Heart left ventricle (tissue), 16 donors: ENCODE results near the gene ASXL1. TPM values are rescaled to one million over a fixed set of nuclear protein-coding genes. Genes with fewer than 3 reads are reported as not detected.

ENCODE experiments used
- ATAC-seq, 4 donors: fragments of 200-7000 bp; cut with Tn5 transposase; one replicate each; pipeline ENCODE4 v1.9.1; 2020 to 2022; ENCODE audit warnings: moderate library complexity in 4 of 4, mild to moderate bottlenecking in 3 of 4, moderate number of reproducible peaks in 1 of 4
- DNase-seq, 5 donors: peaks; one replicate each; pipeline ENCODE4 v3.0.0-alpha.2; 2020
- H3K27ac ChIP-seq, 12 donors: fragments of 200-600 bp; sonication (generic) in 4 of 12; one replicate each; pipeline versions ENCODE4 v1.5.0 to v1.8.0; 2016 to 2022; ENCODE audit warnings: mild to moderate bottlenecking in 2 of 12
- H3K27me3 ChIP-seq, 9 donors: fragments of 200-600 bp; sonication (generic) in 2 of 9; one replicate each; pipeline versions ENCODE4 v1.5.1 to v1.8.0; 2016 to 2022; ENCODE audit warnings: mild to moderate bottlenecking in 3 of 9
- H3K36me3 ChIP-seq, 9 donors: fragments of 200-600 bp; sonication (generic) in 2 of 9; one replicate each; pipeline versions ENCODE4 v1.5.0 to v1.8.0; 2018 to 2022; ENCODE audit warnings: mild to moderate bottlenecking in 2 of 9
- H3K4me1 ChIP-seq, 12 donors: fragments of 200-600 bp; sonication (generic) in 4 of 12; one replicate each; pipeline versions ENCODE4 v1.5.0 to v1.8.0; 2016 to 2022; ENCODE audit warnings: mild to moderate bottlenecking in 3 of 12
- H3K4me3 ChIP-seq, 12 donors: fragments of 200-600 bp; sonication (generic) in 4 of 12; one replicate each; pipeline versions ENCODE4 v1.5.0 to v1.8.0; 2017 to 2022; ENCODE audit warnings: mild to moderate bottlenecking in 9 of 12, moderate library complexity in 4 of 12
- H3K9me3 ChIP-seq, 12 donors: fragments of 200-600 bp; sonication (generic) in 4 of 12; one replicate each; pipeline versions ENCODE4 v1.5.0 to v1.8.0; 2016 to 2022; ENCODE audit warnings: mild to moderate bottlenecking in 1 of 12
- POLR2A ChIP-seq, 2 donors: fragments of 450-650 bp; IDR thresholded peaks; one replicate each; pipeline ENCODE4 v1.6.1; 2017; ENCODE audit warnings: antibody characterized with exemption in 2 of 2, mild to moderate bottlenecking in 2 of 2, moderate library complexity in 2 of 2
- WGBS, 4 donors: extraction: QIAGEN DNeasy Blood & Tissue Kit in 2 of 4; methylation state at CpG; one replicate each; pipeline versions ENCODE4 v1.1.5 to v1.1.7; 2013 to 2018; 5-methylcytosine and 5-hydroxymethylcytosine counted together
- intact Hi-C, 10 donors: fragments of 100-400 bp; cut with DNase I; formaldehyde crosslinking; loops; one replicate each; pipeline versions ENCODE4 v1.11.1 to v1.14.2; 2022
- polyA plus RNA-seq, 2 donors: library from polyadenylated mRNA; stranded (reverse); fragments of 200-250 nt; gene quantifications; one replicate each; pipeline ENCODE4 v1.2.3, GENCODE V29; 2013
- total RNA-seq, 9 donors: library from RNA; depleted of rRNA in 2 of 9; stranded (reverse); fragments of >200 nt in 2 of 9; fragmentation: NEBNext Ultra II Directional in 3 of 9; extraction: Animal tissue kit (Norgen Biotek cat#: 25700) in 3 of 9; gene quantifications; one replicate each; pipeline versions ENCODE4 v1.1.0 to v1.2.4, GENCODE V29; 2016 to 2023
- TF ChIP-seq, protein P1 (sequence below), 12 donors: fragments of 200-600 bp; sonication (generic) in 4 of 12; IDR thresholded peaks; one replicate each; pipeline versions ENCODE4 v1.5.0 to v1.8.0; 2018 to 2022; ENCODE audit warnings: antibody characterized with exemption in 12 of 12, mild to moderate bottlenecking in 5 of 12
- donor health status: ischemic (EF 13 %, LVEDD 7.1; RV severe dilation, severe dysfunction).
- donor health status: healthy with polysubstance abuse.
- donor health status: DM: no; HTN: yes; CAD: no.
- donor health status: DM: no; HTN: no; CAD: no.
- donor health status: ischemic (EF 25% LVEDD 6.9; RV normal size, moderate dysfunction).
- donor health status: ischemic (EF 25% LVEDD 5.7; RV mildly dilated, moderate dysfunction).
- donor health status: healthy.
- donor health status: DM: yes; HTN: yes; CAD: no.
- donor health status: ischemic (EF 35%, LVEDD 5.7; RV mildly dilated, moderate dysfunction).
- donor health status: nonischemic (EF 11% LVEDD 7.7; RV severe dilation, severe dysfunction).
- donor health status: DM: yes; HTN: yes; CAD: no.
- donor health status: PGD.
- donor health status: ischemic (EF 29% LVEDD 5.4; RV normal size, mild dysfunction).
- donor health status: nonischemic (EF 23%, LVEDD 6.1; RV moderate dilation, normal function).

The ASXL1 gene
- total and polyA plus RNA-seq, 11 donors, result 15.1 to 50.1 (median 26.5) TPM

DNA sequence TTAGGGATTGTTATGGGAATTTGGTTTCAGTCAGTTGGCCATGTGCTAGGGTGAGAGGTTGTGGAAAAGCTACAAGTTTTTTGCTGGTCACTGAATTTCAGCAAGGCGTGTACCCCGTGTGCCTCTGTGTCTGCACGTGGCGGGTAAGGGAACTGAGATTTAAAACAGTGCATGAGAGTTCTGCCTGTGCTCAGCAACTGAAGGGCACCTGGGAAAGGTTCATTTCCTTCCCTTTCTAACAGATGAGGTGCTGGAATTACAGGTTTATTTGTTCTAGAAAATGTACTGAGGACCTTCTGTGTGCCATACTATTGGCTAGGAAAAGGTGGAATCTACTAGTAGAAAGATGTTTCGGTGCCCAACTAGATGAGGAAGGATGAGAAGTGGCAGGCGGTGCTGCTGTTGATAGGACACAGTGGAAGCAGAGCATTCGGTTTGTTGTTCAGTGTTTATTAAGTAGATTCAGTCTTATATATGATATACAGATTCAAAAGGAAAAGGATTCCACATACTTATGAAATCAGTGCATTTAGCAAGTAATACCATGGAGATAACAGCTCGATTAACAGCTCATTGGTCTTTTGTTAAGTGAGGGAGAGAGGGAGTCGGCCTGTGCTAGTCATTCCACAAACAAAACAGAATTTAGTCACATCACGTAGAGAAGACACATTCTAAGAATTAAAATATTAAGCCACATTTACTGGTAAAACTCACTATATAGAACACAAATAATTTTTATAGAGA lies 84.7 kb downstream of the ASXL1 start:
- Histone ChIP-seq H3K27me3 (no peaks in the 10 kb centered on the region), H3K4me1 (peaks cover 0 to 21% (median 6%) of the 10 kb centered on the region in 12 donors), H3K4me3 (no peak overlapping the region), H3K9me3 (no peaks in the 10 kb centered on the region), H3K36me3 (peaks cover 3 to 82% (median 57%) of the 10 kb centered on the region in 9 donors), H3K27ac (no peak overlapping the region)
- no peak for ATAC-seq
- TF ChIP-seq, protein P1, sequence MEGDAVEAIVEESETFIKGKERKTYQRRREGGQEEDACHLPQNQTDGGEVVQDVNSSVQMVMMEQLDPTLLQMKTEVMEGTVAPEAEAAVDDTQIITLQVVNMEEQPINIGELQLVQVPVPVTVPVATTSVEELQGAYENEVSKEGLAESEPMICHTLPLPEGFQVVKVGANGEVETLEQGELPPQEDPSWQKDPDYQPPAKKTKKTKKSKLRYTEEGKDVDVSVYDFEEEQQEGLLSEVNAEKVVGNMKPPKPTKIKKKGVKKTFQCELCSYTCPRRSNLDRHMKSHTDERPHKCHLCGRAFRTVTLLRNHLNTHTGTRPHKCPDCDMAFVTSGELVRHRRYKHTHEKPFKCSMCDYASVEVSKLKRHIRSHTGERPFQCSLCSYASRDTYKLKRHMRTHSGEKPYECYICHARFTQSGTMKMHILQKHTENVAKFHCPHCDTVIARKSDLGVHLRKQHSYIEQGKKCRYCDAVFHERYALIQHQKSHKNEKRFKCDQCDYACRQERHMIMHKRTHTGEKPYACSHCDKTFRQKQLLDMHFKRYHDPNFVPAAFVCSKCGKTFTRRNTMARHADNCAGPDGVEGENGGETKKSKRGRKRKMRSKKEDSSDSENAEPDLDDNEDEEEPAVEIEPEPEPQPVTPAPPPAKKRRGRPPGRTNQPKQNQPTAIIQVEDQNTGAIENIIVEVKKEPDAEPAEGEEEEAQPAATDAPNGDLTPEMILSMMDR (IDR thresholded peaks at IDR 0.05), result no peak
- no peak for TF ChIP-seq POLR2A (IDR thresholded peaks at IDR 0.05)
- 80 to 89% (median 86%) methylated on average over 10 of the region's 10 CpGs for WGBS, 4 donors
- intact Hi-C loops, result no loop called here
- DNase-seq, result no peak

- WGBS, 4 donors, result 87 to 91% (median 88%) methylated on average over 3 of the region's 3 CpGs
- no peak for TF ChIP-seq POLR2A (IDR thresholded peaks at IDR 0.05)
- TF ChIP-seq, protein P1 (IDR thresholded peaks at IDR 0.05), result no peak
- H3K27ac ChIP-seq, result no peak overlapping the region
- H3K36me3 ChIP-seq, result peaks cover 0 to 76% (median 50%) of the 10 kb centered on the region in 9 donors
- H3K27me3 ChIP-seq, result no peaks in the 10 kb centered on the region
- no peaks in the 10 kb centered on the region for H3K9me3 ChIP-seq
- ATAC-seq (no peak), DNase-seq (no peak)
- no peak overlapping the region for H3K4me3 ChIP-seq
- peaks cover 0 to 27% (median 12%) of the 10 kb centered on the region in 12 donors for H3K4me1 ChIP-seq
- intact Hi-C loops, result no loop called here
Observed at GRCh38 chr20:32443386-32443974, 85.3 kb downstream of the ASXL1 start.

DNA sequence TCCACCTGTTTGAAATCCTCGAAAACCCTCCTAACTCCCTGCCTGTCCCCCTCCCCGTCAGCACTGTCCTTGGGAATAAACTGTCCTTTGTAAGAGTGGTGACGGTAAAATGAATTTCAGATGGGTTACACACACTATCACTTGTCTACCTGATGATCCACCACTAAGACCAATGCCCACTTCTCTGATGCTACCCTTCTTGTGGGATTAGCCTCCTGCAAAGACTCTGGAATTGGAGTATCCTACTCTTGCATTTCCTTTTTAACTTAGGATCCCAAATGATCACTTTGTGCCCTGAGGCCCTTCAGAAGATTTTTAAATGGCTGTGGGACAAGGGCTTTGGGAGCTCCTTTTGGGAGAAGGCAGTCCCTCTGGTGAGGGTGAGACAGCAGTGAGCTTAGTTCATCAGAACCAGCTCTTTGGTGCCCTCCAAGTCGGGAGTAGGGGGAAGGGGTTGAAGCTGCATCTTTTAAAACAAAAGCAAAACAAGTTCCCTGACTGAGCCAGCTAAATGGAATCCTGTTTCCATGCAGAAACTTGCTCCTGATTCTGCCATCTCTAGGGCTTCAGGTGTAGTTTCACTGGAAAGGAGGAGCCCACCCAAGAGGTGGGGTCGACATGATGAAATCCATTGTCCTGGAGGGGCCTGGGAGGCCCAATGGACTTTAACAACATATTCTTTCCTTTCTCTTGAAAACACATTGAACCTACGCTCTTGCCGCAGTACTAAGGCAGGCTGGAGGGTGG lies 86.5 kb downstream of the ASXL1 start:
- 83 to 87% (median 86%) methylated on average over 7 of the region's 7 CpGs for WGBS, 4 donors
- TF ChIP-seq POLR2A (IDR thresholded peaks at IDR 0.05), result no peak
- TF ChIP-seq, protein P1 (IDR thresholded peaks at IDR 0.05), result no peak
- intact Hi-C loops, result no loop called here
- H3K27ac ChIP-seq, result no peak overlapping the region
- no peak for DNase-seq
- ATAC-seq, result no peak
- no peaks in the 10 kb centered on the region for H3K27me3 ChIP-seq
- H3K4me1 ChIP-seq, result peaks cover 0 to 39% (median 24%) of the 10 kb centered on the region in 12 donors
- H3K36me3 ChIP-seq, result peaks cover 0 to 69% (median 42%) of the 10 kb centered on the region in 9 donors
- H3K9me3 ChIP-seq, result no peaks in the 10 kb centered on the region
- no peak overlapping the region for H3K4me3 ChIP-seq
